HEK293 (cell line): Measurements from ENCODE around the gene EVC.

ENCODE experiments used
- CTCF ChIA-PET: fragments of 350-600 bp; formaldehyde crosslinking; extraction: SDS; loops from one replicate; lab custom pipeline; 2021; ENCODE audit warnings: antibody characterized with exemption; lab: Yijun Ruan, JAX
- POLR2A ChIA-PET: fragments of 300-600 bp; formaldehyde crosslinking; extraction: SDS; loops from one replicate; lab custom pipeline; 2020; ENCODE audit warnings: antibody characterized with exemption, inconsistent platforms; lab: Yijun Ruan, JAX
- H3K27ac ChIP-seq: fragments of 200-500 bp; sonication (Bioruptor generic); 2 replicates; pipeline ENCODE4 v1.5.1; 2014; ENCODE audit warnings: low read depth, low read length, control low read depth, inconsistent platforms; ENCODE audit errors: extremely low read depth
- H3K36me3 ChIP-seq, 2 experiments: fragments of 200-500 bp in 1 of 2; sonication (Bioruptor generic) in 1 of 2; 1 replicate in 1 of 2; 2 replicates in 1 of 2; pipeline ENCODE4 v1.5.1; 2014 to 2017; ENCODE audit warnings: inconsistent platforms in 2 of 2, low read length in 2 of 2; ENCODE audit not compliant: control insufficient read depth in 2 of 2, insufficient read depth in 1 of 2
- H3K4me1 ChIP-seq: fragments of 200-500 bp; sonication (Bioruptor generic); 2 replicates; pipeline ENCODE4 v1.5.1; 2014; ENCODE audit warnings: mild to moderate bottlenecking, low read length, inconsistent platforms; ENCODE audit not compliant: control insufficient read depth, insufficient read depth
- H3K4me3 ChIP-seq: 2 replicates; pipeline ENCODE4 v1.5.1; 2011; ENCODE audit warnings: low read depth, mild to moderate bottlenecking, control low read depth, low read length, moderate library complexity
- H3K9me3 ChIP-seq: fragments of 200-500 bp; sonication (Bioruptor generic); 2 replicates; pipeline ENCODE4 v1.5.1; 2014; ENCODE audit warnings: low read depth, low read length, inconsistent platforms; ENCODE audit not compliant: control insufficient read depth, insufficient read depth
- GLI2 ChIP-seq: fragments of 450-650 bp; formaldehyde crosslinking; IDR thresholded peaks from 2 replicates; pipeline ENCODE4; 2017; ENCODE audit warnings: missing biosample characterization, missing genetic modification characterization, low read depth, borderline replicate concordance
- IKZF3 ChIP-seq: fragments of 450-650 bp; IDR thresholded peaks from 2 replicates; pipeline ENCODE4 v1.5.0; 2018; ENCODE audit warnings: missing biosample characterization, mild to moderate bottlenecking, missing genetic modification characterization, moderate library complexity
- KLF8 ChIP-seq: fragments of 450-650 bp; formaldehyde crosslinking; IDR thresholded peaks from 2 replicates; pipeline ENCODE4 v1.5.1; 2016; ENCODE audit warnings: missing biosample characterization, missing genetic modification characterization
- OVOL3 ChIP-seq: fragments of 450-650 bp; formaldehyde crosslinking; IDR thresholded peaks from 2 replicates; pipeline ENCODE4 v1.5.1; 2016; ENCODE audit warnings: missing biosample characterization, missing genetic modification characterization
- RBAK ChIP-seq: fragments of 450-650 bp; formaldehyde crosslinking; IDR thresholded peaks from 2 replicates; pipeline ENCODE4 v1.5.1; 2016; ENCODE audit warnings: missing biosample characterization, missing genetic modification characterization
- SALL2 ChIP-seq: fragments of 450-650 bp; formaldehyde crosslinking; IDR thresholded peaks from 2 replicates; pipeline ENCODE4 v1.5.0; 2017; ENCODE audit warnings: missing biosample characterization, mild to moderate bottlenecking, missing genetic modification characterization, borderline replicate concordance
- ZBTB1 ChIP-seq: fragments of 450-650 bp; formaldehyde crosslinking; IDR thresholded peaks from 2 replicates; pipeline ENCODE4 v1.5.1; 2016; ENCODE audit warnings: missing biosample characterization, missing genetic modification characterization
- ZFP37 ChIP-seq: fragments of 450-650 bp; formaldehyde crosslinking; IDR thresholded peaks from 2 replicates; pipeline ENCODE4 v1.5.1; 2016; ENCODE audit warnings: missing biosample characterization, missing genetic modification characterization
- ZNF174 ChIP-seq: fragments of 450-650 bp; formaldehyde crosslinking; IDR thresholded peaks from 2 replicates; pipeline ENCODE4 v1.5.0; 2017; ENCODE audit warnings: missing biosample characterization, mild to moderate bottlenecking, missing genetic modification characterization
- ZNF391 ChIP-seq: fragments of 450-650 bp; formaldehyde crosslinking; IDR thresholded peaks from 2 replicates; pipeline ENCODE4 v1.5.1; 2016; ENCODE audit warnings: low read depth, missing biosample characterization, missing genetic modification characterization, borderline replicate concordance
- ZNF423 ChIP-seq: fragments of 450-650 bp; formaldehyde crosslinking; IDR thresholded peaks from 2 replicates; pipeline ENCODE4 v1.5.1; 2016; ENCODE audit warnings: missing biosample characterization, missing genetic modification characterization
- ZNF433 ChIP-seq: fragments of 450-650 bp; formaldehyde crosslinking; IDR thresholded peaks from 2 replicates; pipeline ENCODE4 v1.5.1; 2016; ENCODE audit warnings: missing biosample characterization, missing genetic modification characterization, low read depth
- ZNF529 ChIP-seq: fragments of 450-650 bp; formaldehyde crosslinking; IDR thresholded peaks from 2 replicates; pipeline ENCODE4 v1.5.1; 2017; ENCODE audit warnings: missing genetic modification characterization, missing biosample characterization; ENCODE audit not compliant: insufficient replicate concordance
- ZNF585B ChIP-seq: fragments of 450-650 bp; formaldehyde crosslinking; IDR thresholded peaks from 2 replicates; pipeline ENCODE4 v1.5.1; 2016; ENCODE audit warnings: missing biosample characterization, missing genetic modification characterization
- ZNF830 ChIP-seq: fragments of 450-650 bp; IDR thresholded peaks from 2 replicates; pipeline ENCODE4 v1.5.0; 2018; ENCODE audit warnings: missing biosample characterization, missing genetic modification characterization, low read depth, mild to moderate bottlenecking, moderate library complexity
- TF ChIP-seq, protein P1 (sequence below): fragments of 450-650 bp; formaldehyde crosslinking; IDR thresholded peaks from 2 replicates; pipeline ENCODE4 v1.5.1; 2016; ENCODE audit warnings: missing biosample characterization, missing genetic modification characterization, borderline replicate concordance
- TF ChIP-seq, protein P2 (sequence below): fragments of 450-650 bp; formaldehyde crosslinking; IDR thresholded peaks from 2 replicates; pipeline ENCODE4 v1.5.1; 2016; ENCODE audit warnings: missing biosample characterization, missing genetic modification characterization
- TF ChIP-seq, protein P3 (sequence below): fragments of 450-650 bp; formaldehyde crosslinking; IDR thresholded peaks from 2 replicates; pipeline ENCODE4 v1.5.1; 2016; ENCODE audit warnings: missing biosample characterization, missing genetic modification characterization, borderline replicate concordance
- TF ChIP-seq, protein P4 (sequence below): fragments of 450-650 bp; IDR thresholded peaks from 2 replicates; pipeline ENCODE4 v1.5.1; 2018; ENCODE audit warnings: missing biosample characterization, mild to moderate bottlenecking, missing genetic modification characterization
- TF ChIP-seq, protein P5 (sequence below): fragments of 450-650 bp; formaldehyde crosslinking; conservative IDR thresholded peaks from 2 replicates; pipeline ENCODE4 v1.5.1; 2016; ENCODE audit warnings: low read depth, missing biosample characterization, missing genetic modification characterization

The EVC gene

DNA sequence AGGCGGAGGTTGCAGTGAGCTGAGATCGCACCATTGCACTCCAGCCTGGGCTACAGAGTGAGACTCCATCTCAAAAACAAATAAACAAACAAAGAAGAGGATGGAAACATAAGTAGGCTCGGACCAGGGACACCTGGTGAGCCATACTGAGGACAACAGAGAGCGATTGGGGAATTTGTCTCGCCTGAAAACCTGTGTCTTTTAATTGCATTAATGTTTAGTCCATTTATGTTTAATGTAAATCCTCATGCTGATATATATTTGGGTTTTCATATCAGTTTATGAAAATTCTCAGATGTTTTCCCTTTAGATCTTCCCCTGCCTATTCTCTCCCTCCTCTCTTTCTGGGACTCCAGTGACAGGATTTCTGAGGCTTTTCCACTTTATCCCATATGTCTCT, 84.6 kb downstream of the EVC start (continued):
- TF ChIP-seq, protein P1, sequence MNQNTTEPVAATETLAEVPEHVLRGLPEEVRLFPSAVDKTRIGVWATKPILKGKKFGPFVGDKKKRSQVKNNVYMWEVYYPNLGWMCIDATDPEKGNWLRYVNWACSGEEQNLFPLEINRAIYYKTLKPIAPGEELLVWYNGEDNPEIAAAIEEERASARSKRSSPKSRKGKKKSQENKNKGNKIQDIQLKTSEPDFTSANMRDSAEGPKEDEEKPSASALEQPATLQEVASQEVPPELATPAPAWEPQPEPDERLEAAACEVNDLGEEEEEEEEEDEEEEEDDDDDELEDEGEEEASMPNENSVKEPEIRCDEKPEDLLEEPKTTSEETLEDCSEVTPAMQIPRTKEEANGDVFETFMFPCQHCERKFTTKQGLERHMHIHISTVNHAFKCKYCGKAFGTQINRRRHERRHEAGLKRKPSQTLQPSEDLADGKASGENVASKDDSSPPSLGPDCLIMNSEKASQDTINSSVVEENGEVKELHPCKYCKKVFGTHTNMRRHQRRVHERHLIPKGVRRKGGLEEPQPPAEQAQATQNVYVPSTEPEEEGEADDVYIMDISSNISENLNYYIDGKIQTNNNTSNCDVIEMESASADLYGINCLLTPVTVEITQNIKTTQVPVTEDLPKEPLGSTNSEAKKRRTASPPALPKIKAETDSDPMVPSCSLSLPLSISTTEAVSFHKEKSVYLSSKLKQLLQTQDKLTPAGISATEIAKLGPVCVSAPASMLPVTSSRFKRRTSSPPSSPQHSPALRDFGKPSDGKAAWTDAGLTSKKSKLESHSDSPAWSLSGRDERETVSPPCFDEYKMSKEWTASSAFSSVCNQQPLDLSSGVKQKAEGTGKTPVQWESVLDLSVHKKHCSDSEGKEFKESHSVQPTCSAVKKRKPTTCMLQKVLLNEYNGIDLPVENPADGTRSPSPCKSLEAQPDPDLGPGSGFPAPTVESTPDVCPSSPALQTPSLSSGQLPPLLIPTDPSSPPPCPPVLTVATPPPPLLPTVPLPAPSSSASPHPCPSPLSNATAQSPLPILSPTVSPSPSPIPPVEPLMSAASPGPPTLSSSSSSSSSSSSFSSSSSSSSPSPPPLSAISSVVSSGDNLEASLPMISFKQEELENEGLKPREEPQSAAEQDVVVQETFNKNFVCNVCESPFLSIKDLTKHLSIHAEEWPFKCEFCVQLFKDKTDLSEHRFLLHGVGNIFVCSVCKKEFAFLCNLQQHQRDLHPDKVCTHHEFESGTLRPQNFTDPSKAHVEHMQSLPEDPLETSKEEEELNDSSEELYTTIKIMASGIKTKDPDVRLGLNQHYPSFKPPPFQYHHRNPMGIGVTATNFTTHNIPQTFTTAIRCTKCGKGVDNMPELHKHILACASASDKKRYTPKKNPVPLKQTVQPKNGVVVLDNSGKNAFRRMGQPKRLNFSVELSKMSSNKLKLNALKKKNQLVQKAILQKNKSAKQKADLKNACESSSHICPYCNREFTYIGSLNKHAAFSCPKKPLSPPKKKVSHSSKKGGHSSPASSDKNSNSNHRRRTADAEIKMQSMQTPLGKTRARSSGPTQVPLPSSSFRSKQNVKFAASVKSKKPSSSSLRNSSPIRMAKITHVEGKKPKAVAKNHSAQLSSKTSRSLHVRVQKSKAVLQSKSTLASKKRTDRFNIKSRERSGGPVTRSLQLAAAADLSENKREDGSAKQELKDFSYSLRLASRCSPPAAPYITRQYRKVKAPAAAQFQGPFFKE (tag by site-specific recombination), result no peak
- TF ChIP-seq GLI2 (tag by site-specific recombination) (no peak), OVOL3 (no peak), ZNF830 (tag by site-specific recombination) (no peak), ZNF585B (tag by site-specific recombination) (no peak), ZNF174 (no peak), IKZF3 (no peak), KLF8 (tag by site-specific recombination) (no peak), ZNF391 (tag by site-specific recombination) (no peak)
- TF ChIP-seq, protein P2, sequence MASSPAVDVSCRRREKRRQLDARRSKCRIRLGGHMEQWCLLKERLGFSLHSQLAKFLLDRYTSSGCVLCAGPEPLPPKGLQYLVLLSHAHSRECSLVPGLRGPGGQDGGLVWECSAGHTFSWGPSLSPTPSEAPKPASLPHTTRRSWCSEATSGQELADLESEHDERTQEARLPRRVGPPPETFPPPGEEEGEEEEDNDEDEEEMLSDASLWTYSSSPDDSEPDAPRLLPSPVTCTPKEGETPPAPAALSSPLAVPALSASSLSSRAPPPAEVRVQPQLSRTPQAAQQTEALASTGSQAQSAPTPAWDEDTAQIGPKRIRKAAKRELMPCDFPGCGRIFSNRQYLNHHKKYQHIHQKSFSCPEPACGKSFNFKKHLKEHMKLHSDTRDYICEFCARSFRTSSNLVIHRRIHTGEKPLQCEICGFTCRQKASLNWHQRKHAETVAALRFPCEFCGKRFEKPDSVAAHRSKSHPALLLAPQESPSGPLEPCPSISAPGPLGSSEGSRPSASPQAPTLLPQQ (tag by site-specific recombination), result no peak
- TF ChIP-seq, protein P3, sequence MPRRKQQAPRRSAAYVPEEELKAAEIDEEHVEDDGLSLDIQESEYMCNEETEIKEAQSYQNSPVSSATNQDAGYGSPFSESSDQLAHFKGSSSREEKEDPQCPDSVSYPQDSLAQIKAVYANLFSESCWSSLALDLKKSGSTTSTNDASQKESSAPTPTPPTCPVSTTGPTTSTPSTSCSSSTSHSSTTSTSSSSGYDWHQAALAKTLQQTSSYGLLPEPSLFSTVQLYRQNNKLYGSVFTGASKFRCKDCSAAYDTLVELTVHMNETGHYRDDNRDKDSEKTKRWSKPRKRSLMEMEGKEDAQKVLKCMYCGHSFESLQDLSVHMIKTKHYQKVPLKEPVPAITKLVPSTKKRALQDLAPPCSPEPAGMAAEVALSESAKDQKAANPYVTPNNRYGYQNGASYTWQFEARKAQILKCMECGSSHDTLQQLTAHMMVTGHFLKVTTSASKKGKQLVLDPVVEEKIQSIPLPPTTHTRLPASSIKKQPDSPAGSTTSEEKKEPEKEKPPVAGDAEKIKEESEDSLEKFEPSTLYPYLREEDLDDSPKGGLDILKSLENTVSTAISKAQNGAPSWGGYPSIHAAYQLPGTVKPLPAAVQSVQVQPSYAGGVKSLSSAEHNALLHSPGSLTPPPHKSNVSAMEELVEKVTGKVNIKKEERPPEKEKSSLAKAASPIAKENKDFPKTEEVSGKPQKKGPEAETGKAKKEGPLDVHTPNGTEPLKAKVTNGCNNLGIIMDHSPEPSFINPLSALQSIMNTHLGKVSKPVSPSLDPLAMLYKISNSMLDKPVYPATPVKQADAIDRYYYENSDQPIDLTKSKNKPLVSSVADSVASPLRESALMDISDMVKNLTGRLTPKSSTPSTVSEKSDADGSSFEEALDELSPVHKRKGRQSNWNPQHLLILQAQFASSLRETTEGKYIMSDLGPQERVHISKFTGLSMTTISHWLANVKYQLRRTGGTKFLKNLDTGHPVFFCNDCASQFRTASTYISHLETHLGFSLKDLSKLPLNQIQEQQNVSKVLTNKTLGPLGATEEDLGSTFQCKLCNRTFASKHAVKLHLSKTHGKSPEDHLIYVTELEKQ (tag by site-specific recombination), result no peak
- TF ChIP-seq, protein P4, sequence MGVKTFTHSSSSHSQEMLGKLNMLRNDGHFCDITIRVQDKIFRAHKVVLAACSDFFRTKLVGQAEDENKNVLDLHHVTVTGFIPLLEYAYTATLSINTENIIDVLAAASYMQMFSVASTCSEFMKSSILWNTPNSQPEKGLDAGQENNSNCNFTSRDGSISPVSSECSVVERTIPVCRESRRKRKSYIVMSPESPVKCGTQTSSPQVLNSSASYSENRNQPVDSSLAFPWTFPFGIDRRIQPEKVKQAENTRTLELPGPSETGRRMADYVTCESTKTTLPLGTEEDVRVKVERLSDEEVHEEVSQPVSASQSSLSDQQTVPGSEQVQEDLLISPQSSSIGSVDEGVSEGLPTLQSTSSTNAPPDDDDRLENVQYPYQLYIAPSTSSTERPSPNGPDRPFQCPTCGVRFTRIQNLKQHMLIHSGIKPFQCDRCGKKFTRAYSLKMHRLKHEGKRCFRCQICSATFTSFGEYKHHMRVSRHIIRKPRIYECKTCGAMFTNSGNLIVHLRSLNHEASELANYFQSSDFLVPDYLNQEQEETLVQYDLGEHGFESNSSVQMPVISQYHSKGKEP (tag by site-specific recombination), result no peak

DNA sequence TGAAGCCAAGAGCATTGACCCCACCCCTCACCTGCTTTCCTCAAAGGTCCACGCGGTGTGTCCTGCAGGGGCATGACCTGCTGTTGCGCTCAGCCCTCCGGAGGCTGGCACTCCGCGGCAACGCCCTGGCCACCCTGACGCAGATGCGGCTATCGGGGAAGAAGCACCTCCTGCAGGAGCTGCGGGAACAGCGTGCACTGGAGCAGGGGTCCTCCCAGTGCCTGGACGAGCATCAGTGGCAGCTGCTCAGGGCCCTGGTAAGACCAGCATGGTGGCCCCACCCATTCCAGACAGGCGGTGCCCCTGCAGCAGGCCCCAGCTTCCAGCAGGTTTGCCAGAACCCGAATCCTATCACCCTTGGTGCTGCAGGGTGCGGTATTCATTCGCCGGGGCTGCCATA, 86.0 kb downstream of the EVC start:
- no peaks in the 10 kb centered on the region for H3K4me1 ChIP-seq
- H3K9me3 ChIP-seq, result no peaks in the 10 kb centered on the region
- H3K36me3 ChIP-seq, result peaks cover 0 to 35% of the 10 kb centered on the region in 2 experiments; a peak in 2 of 3 replicates
- ChIA-PET CTCF (no interaction called here), POLR2A (no interaction called here)
- no peak overlapping the region for H3K4me3 ChIP-seq
- no peak overlapping the region for H3K27ac ChIP-seq
- no peak for TF ChIP-seq ZFP37 (tag by site-specific recombination)
- TF ChIP-seq, protein P5, sequence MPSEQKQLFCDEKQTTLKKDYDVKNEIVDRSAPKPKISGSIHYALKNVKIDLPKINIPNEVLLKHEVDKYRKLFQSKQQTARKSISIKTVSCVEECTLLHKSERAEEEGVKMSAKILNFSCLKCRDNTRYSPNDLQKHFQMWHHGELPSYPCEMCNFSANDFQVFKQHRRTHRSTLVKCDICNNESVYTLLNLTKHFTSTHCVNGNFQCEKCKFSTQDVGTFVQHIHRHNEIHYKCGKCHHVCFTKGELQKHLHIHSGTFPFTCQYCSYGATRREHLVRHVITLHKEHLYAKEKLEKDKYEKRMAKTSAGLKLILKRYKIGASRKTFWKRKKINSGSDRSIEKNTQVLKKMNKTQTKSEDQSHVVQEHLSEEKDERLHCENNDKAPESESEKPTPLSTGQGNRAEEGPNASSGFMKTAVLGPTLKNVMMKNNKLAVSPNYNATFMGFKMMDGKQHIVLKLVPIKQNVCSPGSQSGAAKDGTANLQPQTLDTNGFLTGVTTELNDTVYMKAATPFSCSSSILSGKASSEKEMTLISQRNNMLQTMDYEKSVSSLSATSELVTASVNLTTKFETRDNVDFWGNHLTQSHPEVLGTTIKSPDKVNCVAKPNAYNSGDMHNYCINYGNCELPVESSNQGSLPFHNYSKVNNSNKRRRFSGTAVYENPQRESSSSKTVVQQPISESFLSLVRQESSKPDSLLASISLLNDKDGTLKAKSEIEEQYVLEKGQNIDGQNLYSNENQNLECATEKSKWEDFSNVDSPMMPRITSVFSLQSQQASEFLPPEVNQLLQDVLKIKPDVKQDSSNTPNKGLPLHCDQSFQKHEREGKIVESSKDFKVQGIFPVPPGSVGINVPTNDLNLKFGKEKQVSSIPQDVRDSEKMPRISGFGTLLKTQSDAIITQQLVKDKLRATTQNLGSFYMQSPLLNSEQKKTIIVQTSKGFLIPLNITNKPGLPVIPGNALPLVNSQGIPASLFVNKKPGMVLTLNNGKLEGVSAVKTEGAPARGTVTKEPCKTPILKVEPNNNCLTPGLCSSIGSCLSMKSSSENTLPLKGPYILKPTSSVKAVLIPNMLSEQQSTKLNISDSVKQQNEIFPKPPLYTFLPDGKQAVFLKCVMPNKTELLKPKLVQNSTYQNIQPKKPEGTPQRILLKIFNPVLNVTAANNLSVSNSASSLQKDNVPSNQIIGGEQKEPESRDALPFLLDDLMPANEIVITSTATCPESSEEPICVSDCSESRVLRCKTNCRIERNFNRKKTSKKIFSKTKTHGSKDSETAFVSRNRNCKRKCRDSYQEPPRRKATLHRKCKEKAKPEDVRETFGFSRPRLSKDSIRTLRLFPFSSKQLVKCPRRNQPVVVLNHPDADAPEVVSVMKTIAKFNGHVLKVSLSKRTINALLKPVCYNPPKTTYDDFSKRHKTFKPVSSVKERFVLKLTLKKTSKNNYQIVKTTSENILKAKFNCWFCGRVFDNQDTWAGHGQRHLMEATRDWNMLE, result no peak
- TF ChIP-seq RBAK (tag by site-specific recombination), result no peak
- TF ChIP-seq ZNF529 (tag by site-specific recombination), result no peak
- no peak for TF ChIP-seq ZBTB1 (tag by site-specific recombination)
- no peak for TF ChIP-seq ZNF423
- TF ChIP-seq ZNF433 (tag by site-specific recombination), result no peak
- TF ChIP-seq SALL2 (tag by site-specific recombination), result no peak
